H1 (cell line): ENCODE measurements around the gene TCN2. TPM values are rescaled to one million over a fixed set of nuclear protein-coding genes. Genes with fewer than 3 reads are reported as not detected.

ENCODE experiments used
- CTCF ChIA-PET: fragments of 300-600 bp; sonication (Branson Sonifier 250); formaldehyde crosslinking; loops from one replicate; lab custom pipeline; 2021; ENCODE audit not compliant: partially characterized antibody; lab: Charles Lee
- POLR2A ChIA-PET: fragments of 300-600 bp; sonication (Branson Sonifier 250); formaldehyde crosslinking; loops from one replicate; lab custom pipeline; 2021; ENCODE audit warnings: inconsistent platforms; ENCODE audit not compliant: partially characterized antibody; lab: Charles Lee
- DNase-seq, 2 experiments: peaks; one replicate each; pipeline versions ENCODE4 v3.0.0 to v3.0.0-alpha.2; 2010 to 2022; ENCODE audit warnings: low spot score in 2 of 2, low read depth in 1 of 2, mixed read lengths in 1 of 2
- FAIRE-seq: peaks from 2 replicates; lab custom pipeline; 2011; peaks lifted over from hg19 to GRCh38; lab: Jason Lieb, UNC
- H2AFZ ChIP-seq: 2 replicates; pipeline ENCODE4 v1.8.1; 2012; ENCODE audit warnings: low read length, inconsistent platforms
- H2AK5ac ChIP-seq: 2 replicates; pipeline ENCODE4 v1.6.1; 2013; ENCODE audit warnings: low read depth, low read length
- H2BK120ac ChIP-seq: replicated peaks from 2 replicates; pipeline ENCODE3; 2013; ENCODE audit warnings: low read depth, low read length, inconsistent platforms
- H2BK12ac ChIP-seq: 2 replicates; pipeline ENCODE4 v1.6.1; 2013; ENCODE audit warnings: low read depth, low read length
- H2BK15ac ChIP-seq: 2 replicates; pipeline ENCODE4 v1.6.1; 2013; ENCODE audit warnings: low read length
- H2BK20ac ChIP-seq: 2 replicates; pipeline ENCODE4 v1.6.1; 2013; ENCODE audit warnings: low read length
- H2BK5ac ChIP-seq: 2 replicates; pipeline ENCODE4 v1.6.1; 2013; ENCODE audit warnings: low read depth, low read length
- H3K14ac ChIP-seq: 2 replicates; pipeline ENCODE4 v1.6.1; 2013; ENCODE audit warnings: inconsistent platforms; ENCODE audit not compliant: insufficient read length
- H3K18ac ChIP-seq: 2 replicates; pipeline ENCODE4 v1.6.1; 2013; ENCODE audit warnings: low read length; ENCODE audit errors: extremely low read depth
- H3K23ac ChIP-seq: 2 replicates; pipeline ENCODE4 v1.6.1; 2013; ENCODE audit warnings: inconsistent platforms; ENCODE audit not compliant: insufficient read length
- H3K23me2 ChIP-seq: 2 replicates; pipeline ENCODE4 v1.6.1; 2013; ENCODE audit warnings: low read depth, low read length
- H3K27ac ChIP-seq: 2 replicates; pipeline ENCODE4 v1.6.1; 2011; ENCODE audit warnings: low read depth, low read length, inconsistent platforms
- H3K27me3 ChIP-seq, 4 experiments: replicated peaks in 1 of 4; 1 replicate in 1 of 4; 2 replicates in 3 of 4; pipeline versions ENCODE4 v1.6.1 to v1.8.1; 2011 to 2013; ENCODE audit warnings: low read length in 3 of 4, mild to moderate bottlenecking in 3 of 4, inconsistent platforms in 2 of 4, mixed read lengths in 2 of 4, moderate library complexity in 1 of 4; ENCODE audit not compliant: control insufficient read depth in 3 of 4, insufficient read depth in 3 of 4; ENCODE audit errors: extremely low read depth in 1 of 4
- H3K36me3 ChIP-seq, 4 experiments: 2 replicates each; pipeline versions ENCODE4 v1.6.1 to v1.8.1; 2011 to 2013; ENCODE audit warnings: mild to moderate bottlenecking in 4 of 4, low read length in 3 of 4, moderate library complexity in 2 of 4, control low read depth in 1 of 4, inconsistent platforms in 1 of 4; ENCODE audit not compliant: insufficient read depth in 4 of 4, control insufficient read depth in 2 of 4
- H3K4ac ChIP-seq: replicated peaks from 2 replicates; pipeline ENCODE3; 2013; ENCODE audit warnings: low read length, low read depth, mixed read lengths, inconsistent platforms; ENCODE audit not compliant: insufficient read length
- H3K4me1 ChIP-seq, 4 experiments: replicated peaks in 1 of 4; 1 replicate in 1 of 4; 2 replicates in 3 of 4; pipeline versions ENCODE4 v1.6.1 to v1.8.1; 2011 to 2013; ENCODE audit warnings: low read length in 3 of 4, inconsistent platforms in 2 of 4, mixed read lengths in 1 of 4; ENCODE audit not compliant: insufficient read depth in 4 of 4, control insufficient read depth in 3 of 4
- H3K4me2 ChIP-seq, 2 experiments: 2 replicates each; pipeline versions ENCODE4 v1.6.1 to v1.8.1; 2011 to 2013; ENCODE audit warnings: low read depth in 2 of 2, low read length in 2 of 2, control low read depth in 1 of 2, inconsistent platforms in 1 of 2, mild to moderate bottlenecking in 1 of 2; ENCODE audit not compliant: insufficient read depth in 1 of 2
- H3K4me3 ChIP-seq, 4 experiments: fragments of 200-600, 300-600 bp in 1 of 4; sonication (generic), shearing (Covaris generic), sonication (Bioruptor Twin) in 1 of 4; 2 replicates each; pipeline versions ENCODE4 v1.5.1 to v1.8.1; 2011 to 2016; ENCODE audit warnings: low read length in 4 of 4, low read depth in 3 of 4, control low read depth in 2 of 4, inconsistent platforms in 2 of 4, mild to moderate bottlenecking in 2 of 4, mixed read lengths in 1 of 4, moderate library complexity in 1 of 4; ENCODE audit not compliant: insufficient read depth in 2 of 4; ENCODE audit errors: extremely low read depth in 1 of 4
- H3K56ac ChIP-seq: replicated peaks from 2 replicates; pipeline ENCODE3; 2013; ENCODE audit warnings: low read depth, mild to moderate bottlenecking, mixed read lengths, low read length, inconsistent platforms; ENCODE audit not compliant: insufficient read length
- H3K79me1 ChIP-seq: 2 replicates; pipeline ENCODE4 v1.6.1; 2013; ENCODE audit warnings: low read depth, low read length, control low read depth
- H3K79me2 ChIP-seq, 2 experiments: 2 replicates each; pipeline versions ENCODE4 v1.6.1 to v1.8.1; 2012 to 2013; ENCODE audit warnings: low read length in 2 of 2, mild to moderate bottlenecking in 2 of 2, inconsistent platforms in 1 of 2; ENCODE audit not compliant: insufficient read depth in 2 of 2, control insufficient read depth in 1 of 2
- H3K9ac ChIP-seq, 4 experiments: replicated peaks in 1 of 4; 1 replicate in 1 of 4; 2 replicates in 3 of 4; pipeline versions ENCODE4 v1.6.1 to v1.8.1; 2011 to 2013; ENCODE audit warnings: low read depth in 3 of 4, low read length in 3 of 4, control low read depth in 2 of 4, mild to moderate bottlenecking in 2 of 4, moderate library complexity in 2 of 4, inconsistent platforms in 1 of 4; ENCODE audit errors: extremely low read depth in 1 of 4
- H3K9me3 ChIP-seq, 2 experiments: 2 replicates each; pipeline versions ENCODE4 v1.6.1 to v1.8.1; 2012 to 2013; ENCODE audit warnings: mild to moderate bottlenecking in 2 of 2, moderate library complexity in 2 of 2, control low read depth in 1 of 2, inconsistent platforms in 1 of 2, low read depth in 1 of 2, low read length in 1 of 2, mixed read lengths in 1 of 2; ENCODE audit not compliant: insufficient read depth in 2 of 2
- H4K20me1 ChIP-seq, 2 experiments: replicated peaks in 1 of 2; 2 replicates each; pipeline versions ENCODE3 to v1.8.1; 2011 to 2013; ENCODE audit warnings: inconsistent platforms in 2 of 2, low read length in 2 of 2, mild to moderate bottlenecking in 1 of 2; ENCODE audit not compliant: insufficient read depth in 2 of 2, control insufficient read depth in 1 of 2
- H4K5ac ChIP-seq: 2 replicates; pipeline ENCODE4 v1.6.1; 2013; ENCODE audit warnings: low read length, low read depth, mixed read lengths, inconsistent platforms; ENCODE audit not compliant: insufficient read length
- H4K8ac ChIP-seq: 2 replicates; pipeline ENCODE4 v1.8.0; 2013; ENCODE audit warnings: mild to moderate bottlenecking, moderate library complexity, low read length, inconsistent platforms; ENCODE audit not compliant: insufficient read depth; ENCODE audit errors: extremely low read depth
- H4K91ac ChIP-seq: replicated peaks from 2 replicates; pipeline ENCODE3; 2013; ENCODE audit warnings: low read length, mixed read lengths, inconsistent platforms; ENCODE audit not compliant: insufficient read length
- BCL11A ChIP-seq, 2 experiments: IDR thresholded peaks; one replicate each; pipeline ENCODE4 v1.6.1; 2011; ENCODE audit warnings: low read depth in 2 of 2, low read length in 2 of 2, mild to moderate bottlenecking in 2 of 2
- CEBPB ChIP-seq: IDR thresholded peaks from 2 replicates; pipeline ENCODE4 v1.6.1; 2012; ENCODE audit warnings: low read depth, low read length
- CHD1 ChIP-seq: IDR thresholded peaks from 2 replicates; pipeline ENCODE4 v1.6.1; 2012; ENCODE audit warnings: low read depth, low read length, improper control_type of control experiment
- EP300 ChIP-seq, 2 experiments: IDR thresholded peaks; 1 replicate in 1 of 2; 2 replicates in 1 of 2; pipeline ENCODE4 v1.6.1; 2011 to 2012; ENCODE audit warnings: low read depth in 2 of 2, low read length in 2 of 2, mild to moderate bottlenecking in 2 of 2, borderline replicate concordance in 1 of 2, inconsistent platforms in 1 of 2, moderate library complexity in 1 of 2
- KDM4A ChIP-seq: IDR thresholded peaks from one replicate; pipeline ENCODE4 v1.7.1; 2012; ENCODE audit warnings: low read depth, mild to moderate bottlenecking, moderate library complexity, low read length, inconsistent platforms; ENCODE audit not compliant: severe bottlenecking
- NRF1 ChIP-seq: IDR thresholded peaks from 2 replicates; pipeline ENCODE4 v1.6.1; 2011; ENCODE audit warnings: mild to moderate bottlenecking, low read depth, low read length, improper control_type of control experiment
- POLR2A ChIP-seq, 2 experiments: IDR thresholded peaks; 1 replicate in 1 of 2; 2 replicates in 1 of 2; pipeline ENCODE4 v1.6.1; 2011; ENCODE audit warnings: low read depth in 2 of 2, low read length in 2 of 2, mild to moderate bottlenecking in 2 of 2; ENCODE audit errors: control extremely low read depth in 1 of 2
- SIX5 ChIP-seq: IDR thresholded peaks from 2 replicates; pipeline ENCODE4 v1.6.1; 2011; ENCODE audit warnings: mild to moderate bottlenecking, low read depth, low read length
- SRF ChIP-seq: IDR thresholded peaks from 2 replicates; pipeline ENCODE4 v1.6.1; 2011; ENCODE audit warnings: mild to moderate bottlenecking, low read depth, low read length, moderate library complexity
- WGBS, 2 experiments: shearing (Covaris generic) in 1 of 2; methylation state at CpG; one replicate each; pipeline versions ENCODE4 v1.1.6 to v1.1.7; 2013 to 2015; ENCODE audit warnings: low lambda C conversion rate in 2 of 2, mixed read lengths in 2 of 2, inconsistent platforms in 1 of 2, low coverage in 1 of 2, missing lambda C conversion rate in 1 of 2; ENCODE audit not compliant: insufficient replicate concordance in 2 of 2, insufficient coverage in 1 of 2, insufficient read length in 1 of 2; ENCODE audit errors: extremely low coverage in 1 of 2, missing lambda C conversion rate in 1 of 2; 5-methylcytosine and 5-hydroxymethylcytosine counted together
- polyA plus RNA-seq, 7 experiments: library from polyadenylated mRNA; depleted of rRNA in 3 of 7; stranded (reverse) in 5 of 7; unstranded in 2 of 7; fragments of >200 nt in 5 of 7; fragments of 200-250 nt in 2 of 7; gene quantifications; 1 replicate in 5 of 7; 2 replicates in 1 of 7; 4 replicates in 1 of 7; pipeline versions ENCODE4 v1.2.1 to v1.2.3, GENCODE V29; 2011 to 2013; ENCODE audit warnings: missing spikeins in 2 of 7, mixed read lengths in 2 of 7
- total RNA-seq: library from RNA; stranded (reverse); fragmentation: NEBNext Ultra II Directional; extraction: Animal tissue kit (Norgen Biotek cat#: 25700); gene quantifications from 2 replicates; pipeline ENCODE4 v1.2.1, GENCODE V29; 2021

Gene TCN2
- total and polyA plus RNA-seq, 2 of the 8 experiments (the other 6 are each of a cell fraction or from before 2014, with no cell fraction given), result 30.0 to 87.8 TPM

DNA sequence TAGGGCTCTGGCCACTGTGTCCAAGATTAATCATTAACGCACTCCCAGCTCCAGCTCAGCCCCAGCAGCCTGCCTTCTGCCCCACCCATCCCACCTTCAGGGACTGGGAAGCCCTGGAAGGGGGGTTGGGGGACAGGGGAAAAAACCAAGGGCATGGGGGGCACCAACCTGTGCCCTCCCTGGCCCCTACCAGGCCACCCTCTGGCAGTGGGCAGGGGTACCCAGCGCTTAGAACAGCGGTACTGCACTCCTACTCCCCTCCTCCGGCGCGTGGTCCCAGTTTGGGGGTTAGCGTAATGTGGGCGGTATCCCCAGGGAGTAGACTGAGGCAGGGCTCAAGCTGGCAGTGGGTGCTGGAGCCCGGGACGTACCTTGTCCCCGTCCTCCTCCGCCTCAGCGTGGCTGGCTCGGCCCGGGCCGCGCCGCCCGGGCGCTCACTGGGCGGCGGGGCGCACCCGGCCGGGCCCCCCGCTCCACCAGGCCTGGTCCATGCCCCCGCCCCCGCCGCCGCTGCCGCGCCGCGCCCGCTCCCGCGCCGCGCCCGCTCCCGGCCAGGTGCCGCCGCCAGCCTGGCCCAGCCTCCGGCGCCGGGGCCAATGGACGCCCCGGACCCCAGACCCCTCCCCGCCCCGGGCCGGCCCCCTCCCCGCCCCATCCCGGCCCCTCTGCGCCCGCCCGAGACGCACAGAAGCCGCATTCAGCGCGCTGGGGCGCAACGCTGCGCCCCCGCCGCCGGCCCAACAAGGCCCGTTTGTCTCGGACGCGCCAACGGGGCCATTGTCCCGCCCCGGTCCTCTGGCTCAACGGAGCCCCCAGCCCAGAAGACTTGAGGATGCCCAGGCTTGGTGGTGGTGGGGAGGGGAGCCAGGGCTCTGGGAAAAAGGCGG is 32.6 kb upstream of the TCN2 start, which contains the start of gene GAL3ST1:
TSS of gene GAL3ST1 (minus strand) at position 571 of the 887 bp plus-strand sequence. CDS start 17,273 bp downstream, outside the sequence.
- no peak for FAIRE-seq
- POLR2A ChIA-PET, result interaction anchor here (0.6 to 6.7 kb wide), 8 partner anchors 9 to 132 kb away, joined by 3 to 64 read pairs (median 4); partner anchors contain the start of gene PES1

More for the DNA sequence above, 32.6 kb upstream of the TCN2 start, which contains the start of gene GAL3ST1:
- Histone ChIP-seq H2BK120ac (no peak within 1 kb of the TSS), H3K36me3 (peaks cover 13 to 28% (median 26%) of the 10 kb centered on the region in 4 experiments; a peak in 7 of 8 replicates), H4K8ac (peak within 1 kb of the TSS; percentile 79), H3K79me1 (peaks cover 3% of the 10 kb centered on the region), H3K23ac (no peak within 1 kb of the TSS), H3K27ac (no peak within 1 kb of the TSS), H3K23me2 (peaks cover 10% of the 10 kb centered on the region; the same call in 1 of the 2 replicates), H3K9ac (peak within 1 kb of the TSS in 3 of 4 experiments; percentile 38 to 63 (median 57); a peak in 4 of 7 replicates), H2BK12ac (0 out of 2 replicates have a peak within 1 kb of the TSS, but pooled peaks have one; percentile 27), H4K20me1 (peaks cover 0 to 8% of the 10 kb centered on the region in 2 experiments), H2BK15ac (no peak within 1 kb of the TSS), H3K4me1 (peaks cover 0 to 15% (median 5%) of the 10 kb centered on the region in 4 experiments; a peak in 5 of 7 replicates), H3K18ac (no peak within 1 kb of the TSS; the same call in 1 of the 2 replicates), H3K4me3 (peak within 1 kb of the TSS; percentile 54 to 84 (median 68)), H3K9me3 (no peaks in the 10 kb centered on the region), H3K79me2 (no peaks in the 10 kb centered on the region; a peak in 1 of 4 replicates), H2BK20ac (no peak within 1 kb of the TSS), H4K91ac (no peak within 1 kb of the TSS), H3K4ac (no peak within 1 kb of the TSS), H3K56ac (no peak within 1 kb of the TSS), H4K5ac (no peak within 1 kb of the TSS), H2BK5ac (peak within 1 kb of the TSS; percentile 78; the same call in 1 of the 2 replicates), H3K27me3 (no peaks in the 10 kb centered on the region), H2AK5ac (no peak within 1 kb of the TSS; the same call in 1 of the 2 replicates), H3K14ac (no peak within 1 kb of the TSS), H2AFZ (peak within 1 kb of the TSS; percentile 71; the same call in 1 of the 2 replicates), H3K4me2 (peak within 1 kb of the TSS; percentile 84 to 98)
- 8% methylated on average over 28 of the region's 75 CpGs; no CpG with 5 or more reads in 1 of the 2 experiments for WGBS, 2 experiments
- CTCF ChIA-PET, result interaction anchor here (1.0 to 3.4 kb wide), 5 partner anchors 9 to 39 kb away, joined by 3 to 12 read pairs (median 3); no protein-coding TSS in a partner anchor
- no peak for DNase-seq
- TF ChIP-seq SRF (no peak), BCL11A (IDR thresholded peaks at IDR 0.05; ENCODE audit: low read depth in 2 of 2, low read length in 2 of 2) (no peak), CEBPB (no peak; the same call in 1 of the 2 replicates), POLR2A (IDR thresholded peaks at IDR 0.05; ENCODE audit: control extremely low read depth in 1 of 2, low read depth in 2 of 2, low read length in 2 of 2) (peak in 1 of 2 experiments; percentile 31; a peak in 1 of 3 replicates), CHD1 (no peak), KDM4A (peak; percentile 71), EP300 (IDR thresholded peaks at IDR 0.05; ENCODE audit: borderline replicate concordance in 1 of 2, low read depth in 2 of 2, low read length in 2 of 2) (no peak), NRF1 (no peak), SIX5 (no peak)
